Stimulated activated CD4-positive, alpha-beta T cell treated with anti-CD3 and anti-CD28 coated beads, Interleukin-2, amount 100 ng/mL, for 48 hours (primary cell): Measurements from ENCODE around the gene ABL1.
"Not testable (repeated sequence)": the region's sequence is repeated elsewhere in the genome, so short reads cannot be mapped to it uniquely, and the experiment has no call there.

Experiments used
- DNase-seq, 2 donors: peaks; one replicate each; pipeline ENCODE4 v3.0.0-alpha.2; 2020

The ABL1 gene

DNA sequence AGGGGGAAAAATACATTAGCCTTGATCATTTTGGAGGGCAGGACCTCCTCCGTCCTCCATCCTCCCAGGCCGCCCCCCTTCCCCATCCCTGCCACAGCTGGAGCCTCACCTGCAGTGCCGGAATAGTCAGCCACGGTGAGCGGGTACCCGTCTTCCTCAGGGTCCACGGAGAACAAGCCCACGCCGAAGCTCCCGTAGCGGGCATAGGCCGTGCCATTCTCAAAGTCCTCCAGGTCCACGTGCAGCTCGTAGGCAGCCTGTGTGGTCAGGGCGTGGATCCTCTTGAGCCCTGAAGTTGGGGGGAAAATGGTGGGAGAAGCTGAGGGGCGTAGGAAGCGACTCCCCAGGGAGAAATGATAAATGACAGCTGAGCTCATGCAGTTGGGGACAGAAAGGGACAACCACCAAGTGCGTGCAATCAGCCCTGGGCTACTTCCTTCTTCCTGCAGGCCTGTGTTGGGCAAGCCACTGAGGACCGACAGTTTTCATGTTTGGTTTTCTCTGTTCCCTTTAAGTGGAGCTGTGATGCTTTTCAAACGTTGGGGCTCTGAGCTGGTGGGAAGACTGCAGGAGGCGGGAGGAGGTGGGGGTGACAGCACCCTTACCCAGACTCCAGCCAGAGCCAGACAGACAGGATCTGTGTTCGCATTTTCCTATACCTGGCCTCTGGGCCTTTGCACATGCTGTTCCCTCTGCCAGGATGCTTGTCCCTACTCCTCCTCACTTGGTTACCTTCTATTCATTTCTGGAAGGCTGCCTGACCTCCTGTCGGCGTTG lies 70.3 kb downstream of the ABL1 start:
- no peak for DNase-seq

DNA sequence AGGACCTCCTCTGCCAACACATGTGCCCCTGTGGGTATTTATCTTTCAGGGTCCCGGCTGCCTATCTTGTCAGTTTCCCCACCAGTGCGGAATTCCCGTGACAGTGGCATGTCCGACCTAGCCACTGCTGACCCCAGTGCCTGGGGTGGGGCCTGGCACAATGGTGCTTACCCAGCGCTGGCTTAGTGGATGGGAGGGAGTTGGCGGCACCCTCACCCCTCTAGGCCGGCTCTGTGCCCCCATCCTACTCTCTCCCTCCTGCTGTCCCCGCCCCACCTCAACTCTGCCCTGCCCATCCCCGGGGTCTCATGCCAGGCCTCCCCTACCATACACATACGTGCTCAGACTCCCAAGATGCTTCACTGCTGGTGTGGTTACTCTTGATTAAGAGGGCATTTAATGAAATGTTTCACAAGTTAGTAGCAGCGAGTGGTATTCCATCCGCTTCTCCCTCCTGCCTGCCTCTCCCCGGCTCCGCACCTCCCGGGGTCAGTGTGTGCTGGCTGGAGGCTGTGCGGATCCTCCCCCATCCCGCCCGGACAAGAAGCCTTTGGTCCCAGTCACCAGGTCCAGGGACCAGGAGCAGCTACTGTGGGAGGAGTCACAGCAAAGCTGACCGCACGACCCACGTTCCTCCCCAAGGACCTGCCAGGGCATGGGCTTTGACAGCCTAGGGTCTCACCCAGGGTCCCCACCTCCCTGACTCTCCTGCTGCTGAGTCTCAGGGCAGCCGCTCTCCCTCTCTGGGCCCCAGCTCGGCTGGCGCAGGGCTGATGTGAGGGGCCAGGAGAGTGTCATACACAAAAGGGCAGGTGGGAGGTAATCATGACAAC lies 71.1 kb downstream of the ABL1 start:
- no peak for DNase-seq

DNA sequence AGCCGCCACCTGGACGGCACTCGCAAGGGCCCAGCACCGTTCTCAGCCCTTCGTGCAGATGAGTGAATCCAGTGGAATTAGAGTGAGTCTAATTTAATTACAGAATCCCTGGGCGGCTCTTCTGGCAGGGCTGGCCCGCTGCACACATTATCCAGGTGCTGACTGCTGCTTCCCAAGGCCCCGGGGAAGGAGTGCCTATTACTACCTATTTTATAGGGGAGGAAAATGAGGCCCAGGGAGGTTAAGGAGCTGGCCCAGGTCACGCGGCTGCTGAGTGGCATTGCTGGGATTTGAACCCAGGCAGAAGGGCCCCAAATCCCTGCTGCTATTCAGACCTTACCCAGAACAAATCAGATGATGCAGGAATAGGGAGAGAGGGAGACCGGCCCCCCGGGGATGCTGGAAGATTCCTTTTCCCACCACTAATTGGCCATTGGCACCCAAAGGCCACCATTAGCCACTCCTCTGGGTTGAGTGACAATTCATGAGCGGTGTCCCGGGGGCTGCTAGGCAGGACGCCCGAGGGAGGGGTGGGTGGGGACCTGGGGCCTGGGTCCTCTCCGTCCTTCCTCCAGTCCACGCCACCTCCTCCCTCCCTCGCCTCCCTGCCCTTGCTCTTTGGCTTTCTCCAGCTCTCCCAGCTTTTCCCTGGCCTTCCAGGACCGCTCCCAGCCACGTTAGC lies 71.8 kb downstream of the ABL1 start:
- DNase-seq = no peak

DNA sequence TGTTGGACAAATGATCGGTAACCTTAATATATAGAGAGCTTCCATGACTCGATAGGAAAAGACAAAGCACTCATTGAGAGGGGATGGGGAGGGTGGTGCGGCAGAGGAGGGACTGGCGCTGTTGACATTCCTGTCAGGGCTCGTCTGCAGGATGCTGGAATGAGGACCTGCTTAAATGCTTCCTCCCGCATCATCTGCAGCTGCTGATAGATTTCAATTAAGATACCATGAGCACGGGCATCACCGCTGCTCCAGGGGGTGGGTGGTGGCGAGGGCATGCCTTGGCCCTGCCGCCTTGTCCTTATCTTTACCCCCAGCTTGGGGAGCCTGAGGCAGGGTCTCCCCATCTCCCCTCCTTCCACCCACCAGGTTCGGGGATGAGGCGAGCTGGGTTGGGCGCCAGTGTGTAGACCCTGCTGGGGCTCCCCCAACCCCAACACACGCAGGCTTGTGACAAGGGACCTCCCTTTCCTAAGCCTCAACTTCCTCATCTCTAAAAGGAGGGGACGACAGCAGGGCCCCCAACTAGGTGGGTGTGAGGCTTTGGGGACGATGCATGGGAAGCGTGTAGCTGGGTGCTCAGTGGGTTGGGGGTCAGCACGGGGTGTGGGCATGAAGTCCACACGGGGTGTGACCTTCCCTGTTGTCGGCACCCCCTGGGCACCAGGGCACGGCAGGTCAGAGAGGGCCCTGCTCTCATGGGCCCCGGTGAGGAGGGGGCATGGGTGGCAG lies 73.3 kb downstream of the ABL1 start:
- no peak for DNase-seq

DNA sequence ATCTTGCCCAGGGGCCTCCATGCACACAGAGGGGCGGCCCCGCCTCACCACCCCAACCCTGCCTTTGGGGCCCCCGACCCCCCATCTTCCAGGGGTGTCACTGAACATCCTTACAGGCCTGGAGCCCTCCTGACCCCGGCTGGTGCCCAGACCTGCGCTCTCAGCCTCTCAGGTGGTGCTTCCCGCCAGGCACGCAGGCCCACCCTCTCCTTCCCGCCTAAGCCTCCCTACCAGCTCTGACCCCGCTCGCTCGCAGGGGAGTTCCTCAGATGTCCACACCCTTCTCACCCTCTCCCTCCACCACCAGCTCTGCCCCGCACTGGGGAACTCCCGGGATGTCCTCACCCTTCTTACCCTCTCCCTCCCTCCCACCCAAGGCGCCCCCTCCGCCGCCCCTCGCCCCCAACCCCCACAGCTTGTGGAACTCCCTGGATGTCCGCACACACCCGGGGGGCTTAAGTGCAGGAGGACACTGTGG lies 73.9 kb downstream of the ABL1 start:
- DNase-seq = no peak

DNA sequence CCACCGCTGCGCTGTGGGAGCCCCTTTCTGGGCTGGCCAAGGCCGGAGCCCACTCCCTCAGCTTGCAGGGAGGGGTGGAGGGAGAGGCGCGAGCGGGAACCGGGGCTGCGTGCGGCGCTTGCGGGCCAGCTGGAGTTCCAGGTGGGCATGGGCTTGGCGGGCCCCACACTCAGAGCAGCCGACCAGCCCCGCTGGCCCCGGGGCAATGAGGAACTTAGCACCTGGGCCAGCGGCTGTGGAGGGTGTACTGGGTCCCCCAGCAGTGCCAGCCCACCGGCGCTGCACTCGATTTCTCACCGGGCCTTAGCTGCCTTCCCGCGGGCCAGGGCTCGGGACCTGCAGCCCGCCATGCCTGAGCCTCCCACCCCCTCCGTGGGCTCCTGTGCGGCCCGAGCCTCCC lies 75.0 kb downstream of the ABL1 start:
- DNase-seq = not testable (repeated sequence)

DNA sequence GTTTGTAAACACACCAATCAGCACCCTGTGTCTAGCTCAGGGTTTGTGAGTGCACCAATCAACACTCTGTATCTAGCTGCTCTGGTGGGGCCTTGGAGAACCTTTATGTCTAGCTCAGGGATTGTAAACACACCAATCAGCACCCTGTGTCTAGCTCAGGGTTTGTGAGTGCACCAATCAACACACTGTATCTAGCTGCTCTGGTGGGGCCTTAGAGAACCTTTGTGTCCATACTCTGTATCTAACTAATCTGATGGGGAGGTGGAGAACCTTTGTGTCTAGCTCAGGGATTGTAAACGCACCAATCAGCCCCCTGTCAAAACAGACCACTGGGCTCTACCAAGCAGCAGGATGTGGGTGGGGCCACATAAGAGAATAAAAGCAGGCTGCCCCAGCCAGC lies 75.6 kb downstream of the ABL1 start:
- DNase-seq = not testable (repeated sequence)

DNA sequence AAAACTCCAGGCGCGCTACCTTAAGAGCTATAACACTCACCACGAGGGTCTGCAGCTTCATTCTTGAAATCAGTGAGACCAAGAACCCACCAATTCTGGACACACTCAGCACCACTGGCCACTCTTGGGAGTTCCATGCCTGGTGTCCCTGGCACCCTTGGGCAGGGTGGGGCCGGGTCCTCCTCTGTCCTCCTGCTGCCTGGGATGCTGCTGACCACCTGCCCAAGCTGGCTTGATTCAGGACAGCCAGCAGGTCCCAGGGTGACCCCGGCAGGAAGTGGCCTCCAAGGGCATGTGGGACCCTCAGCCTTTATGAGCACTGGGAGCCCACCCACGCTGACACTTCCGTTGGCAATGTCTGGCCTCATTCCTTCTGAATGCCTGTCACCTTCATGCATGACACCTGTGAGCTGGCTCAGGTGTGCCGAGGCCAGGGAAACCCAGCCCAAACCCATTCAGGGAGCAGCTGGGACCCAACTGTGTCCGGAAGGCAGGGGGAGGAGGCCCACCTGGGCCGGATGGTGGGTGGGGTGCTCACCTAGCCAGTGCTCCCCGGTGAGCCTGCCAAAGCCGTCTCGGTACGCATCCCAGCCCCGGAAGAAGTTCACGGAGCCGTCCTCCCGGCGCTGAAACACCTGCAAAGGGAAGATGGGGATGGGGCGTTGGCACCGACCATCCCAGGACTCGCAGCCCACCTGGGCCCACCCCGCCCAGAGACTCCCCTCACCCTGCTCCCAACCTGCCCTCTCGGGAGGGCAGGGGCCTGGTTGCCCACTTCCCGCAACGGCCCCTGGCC lies 76.4 kb downstream of the ABL1 start:
- no peak for DNase-seq

DNA sequence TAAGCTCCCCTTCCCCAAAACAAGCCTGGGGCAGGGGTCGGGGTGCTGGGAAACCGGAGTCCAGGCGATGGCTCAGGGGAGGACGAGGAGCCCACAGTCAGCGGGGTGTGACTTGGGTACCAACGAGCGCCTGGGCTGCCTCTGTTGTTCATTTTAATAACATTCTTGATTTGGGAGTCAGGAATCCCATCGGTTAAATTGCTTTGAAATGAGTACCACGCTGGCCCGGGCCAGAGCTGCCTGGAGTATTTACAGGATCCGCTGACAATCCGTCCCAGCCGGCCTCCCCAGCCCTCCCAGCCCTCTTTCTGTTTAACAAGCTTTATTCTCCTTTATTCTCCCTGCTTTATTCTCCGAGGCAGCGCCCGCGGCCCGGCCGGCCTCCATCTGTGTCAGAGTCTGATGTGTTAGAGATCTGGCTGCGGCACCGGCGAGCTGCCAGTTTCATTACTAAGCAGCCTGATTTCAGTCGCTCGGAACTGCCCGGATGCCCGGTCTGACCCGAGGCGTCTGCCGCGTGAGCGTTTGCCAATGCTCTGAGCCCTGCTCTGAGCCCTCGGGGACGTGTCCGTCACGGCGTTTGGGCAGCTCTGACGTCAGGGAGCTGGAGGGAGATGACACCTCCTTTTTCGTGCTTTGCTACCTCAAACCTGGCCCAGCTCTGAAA lies 78.0 kb downstream of the ABL1 start:
- no peak for DNase-seq

DNA sequence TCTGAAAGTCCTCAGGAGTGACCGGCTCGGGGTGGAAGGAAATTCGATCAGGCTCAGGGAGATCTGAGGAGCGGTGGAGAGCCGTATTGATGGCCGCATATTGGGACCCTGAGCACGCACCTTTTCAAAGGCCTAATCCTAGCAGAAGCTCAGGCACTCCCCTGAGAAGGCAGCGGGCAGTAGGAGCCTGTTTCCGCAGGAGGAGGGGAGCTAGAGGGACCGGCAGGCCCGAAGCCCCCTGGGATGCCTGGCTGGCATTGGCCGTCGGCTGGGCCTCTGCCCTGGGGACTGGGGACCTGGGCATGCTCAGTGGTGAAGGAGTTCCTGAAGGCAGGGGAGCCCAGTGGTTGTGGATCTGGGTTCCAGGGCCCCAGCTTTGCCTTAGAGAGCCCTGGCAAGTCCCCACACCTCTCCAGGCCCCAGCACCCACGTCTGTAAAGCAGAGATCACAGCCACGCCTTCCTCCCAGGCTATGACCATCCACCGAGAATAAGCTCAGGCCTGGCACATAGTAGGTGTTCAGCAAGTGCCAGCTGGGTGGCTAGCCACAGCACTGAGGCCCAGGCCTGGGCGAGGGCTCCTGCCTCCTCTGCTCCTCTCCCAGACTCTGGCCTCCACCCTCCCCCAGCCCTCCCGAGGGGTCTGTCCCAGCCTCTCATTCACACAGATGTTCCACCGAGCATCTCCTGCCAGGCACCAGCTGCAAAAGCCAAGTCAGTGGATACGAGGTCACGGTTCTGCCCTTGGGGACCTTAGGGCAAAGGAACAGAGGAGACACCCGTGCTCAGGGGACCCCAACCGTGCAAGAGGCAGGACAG lies 78.8 kb downstream of the ABL1 start:
- no peak for DNase-seq

DNA sequence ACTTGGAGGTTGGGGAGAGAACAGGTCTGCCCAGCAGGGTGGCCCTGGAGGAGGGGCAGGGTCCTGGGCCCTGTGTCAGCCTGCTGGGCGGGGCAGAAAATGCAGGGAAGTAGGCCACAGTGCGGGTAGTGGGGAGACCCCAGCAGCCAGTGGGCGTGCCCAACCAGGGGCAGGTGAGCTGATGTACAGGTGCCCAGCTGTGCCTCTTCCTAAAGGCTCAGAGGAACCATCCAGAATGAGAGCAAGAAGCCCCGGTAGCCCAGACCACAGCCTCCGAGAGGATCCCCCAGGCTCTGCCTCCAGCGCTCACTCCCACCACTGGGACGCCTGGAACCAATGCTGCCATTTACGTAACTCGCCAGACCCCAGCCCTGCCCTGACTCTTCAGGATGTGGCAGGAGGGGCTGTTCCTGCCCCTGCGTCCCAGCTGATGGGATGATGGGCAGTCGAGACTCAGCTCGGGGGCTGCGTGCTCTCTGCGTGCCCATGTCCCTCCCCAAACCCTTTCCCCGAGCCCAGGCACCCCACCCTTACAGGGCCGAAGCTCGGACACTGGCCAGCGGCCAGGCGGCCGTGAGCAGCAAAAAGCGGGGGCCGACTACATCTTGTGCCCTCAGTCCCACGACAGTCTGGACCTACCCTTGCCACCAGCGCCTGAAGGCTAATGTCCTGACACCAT lies 79.5 kb downstream of the ABL1 start:
- DNase-seq = no peak

DNA sequence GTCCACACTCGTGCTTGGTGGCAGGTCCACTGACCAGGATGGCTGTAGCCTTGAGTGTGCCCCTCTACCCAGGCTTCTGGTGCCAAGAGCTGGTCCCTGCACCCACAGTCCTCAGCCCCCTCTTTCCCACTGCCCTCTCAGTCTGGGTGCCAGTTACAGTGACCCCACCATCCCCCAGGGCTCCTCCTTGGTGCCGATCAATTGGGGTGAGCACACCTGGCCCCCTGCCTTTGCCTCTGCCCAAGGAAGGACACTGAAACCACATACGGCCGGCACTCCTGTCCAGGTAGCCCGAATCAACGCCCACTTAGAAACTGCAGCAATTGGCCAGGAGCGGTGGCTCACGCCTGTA lies 80.0 kb downstream of the ABL1 start:
- no peak for DNase-seq

DNA sequence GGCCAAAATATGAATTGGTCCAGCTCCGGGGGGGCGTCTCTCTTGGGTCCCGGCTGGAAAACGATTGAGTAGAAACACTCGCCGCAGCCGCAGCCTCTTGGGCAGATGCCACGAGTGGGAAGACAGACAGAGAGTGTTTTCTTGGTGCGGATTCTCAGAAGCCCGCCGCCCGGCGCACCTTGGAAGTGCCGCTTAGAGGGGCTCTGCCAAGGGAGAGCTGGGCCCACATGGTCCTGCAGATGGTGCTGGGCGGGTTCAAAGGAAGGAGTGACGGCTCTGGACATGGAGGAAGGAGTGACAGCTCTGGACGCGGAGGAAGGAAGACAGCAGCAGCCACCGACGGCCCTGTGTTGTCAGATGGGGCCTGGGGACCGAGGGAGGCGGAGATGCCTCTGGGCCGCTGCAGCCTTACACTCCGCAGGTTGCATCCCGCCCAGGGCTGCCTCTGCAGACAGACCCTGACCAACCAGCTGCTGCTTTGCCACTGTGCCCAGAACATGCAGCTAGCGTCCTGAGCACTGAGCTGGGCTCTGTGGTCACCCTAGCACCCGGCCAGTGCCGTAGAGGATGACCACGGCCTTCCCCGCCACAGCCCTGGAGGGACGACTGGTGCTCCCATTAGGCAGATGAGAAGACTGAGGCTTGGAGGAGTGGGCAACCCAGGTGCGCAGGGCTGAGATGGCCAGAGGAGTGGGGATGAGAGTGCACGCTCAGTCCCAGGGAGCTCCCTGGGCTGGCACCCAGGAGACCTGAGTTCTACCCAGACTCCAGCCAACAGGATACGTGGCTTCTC lies 82.3 kb downstream of the ABL1 start:
- DNase-seq = no peak

DNA sequence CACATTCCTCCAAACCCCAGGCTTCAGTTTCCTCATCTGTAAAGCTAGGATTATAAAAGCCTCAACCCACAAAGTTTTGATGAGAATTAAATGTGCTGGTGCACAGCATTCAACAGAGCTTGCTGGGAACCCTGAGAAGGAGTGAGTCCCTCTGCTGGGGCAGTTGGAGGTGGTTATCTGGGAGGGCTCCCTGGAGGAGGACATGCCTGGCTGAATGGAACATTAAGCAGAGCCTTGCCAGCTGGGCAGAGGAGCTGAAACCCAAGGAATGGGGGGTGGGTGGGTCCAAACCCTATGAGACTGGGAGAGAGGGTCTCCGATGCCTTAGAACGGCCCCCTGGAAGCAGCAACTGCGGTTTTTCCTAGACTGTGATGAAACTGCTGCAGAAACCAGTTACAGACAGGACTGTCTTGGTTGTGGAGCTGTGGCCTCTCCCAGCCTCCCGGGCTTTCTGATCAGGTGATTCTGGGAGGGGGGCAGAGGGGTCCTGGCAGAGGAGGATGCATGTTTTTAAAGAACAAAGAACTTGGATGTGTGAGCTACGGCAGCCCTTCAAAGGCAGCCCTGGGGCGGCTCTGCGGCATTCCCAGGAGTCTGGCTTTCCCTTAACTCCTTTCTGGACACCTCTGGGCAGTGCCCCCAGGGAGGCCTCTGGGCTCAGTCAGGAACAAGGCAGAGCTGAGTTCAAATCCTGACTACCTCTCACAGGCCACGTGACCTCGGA lies 83.2 kb downstream of the ABL1 start:
- DNase-seq = no peak

DNA sequence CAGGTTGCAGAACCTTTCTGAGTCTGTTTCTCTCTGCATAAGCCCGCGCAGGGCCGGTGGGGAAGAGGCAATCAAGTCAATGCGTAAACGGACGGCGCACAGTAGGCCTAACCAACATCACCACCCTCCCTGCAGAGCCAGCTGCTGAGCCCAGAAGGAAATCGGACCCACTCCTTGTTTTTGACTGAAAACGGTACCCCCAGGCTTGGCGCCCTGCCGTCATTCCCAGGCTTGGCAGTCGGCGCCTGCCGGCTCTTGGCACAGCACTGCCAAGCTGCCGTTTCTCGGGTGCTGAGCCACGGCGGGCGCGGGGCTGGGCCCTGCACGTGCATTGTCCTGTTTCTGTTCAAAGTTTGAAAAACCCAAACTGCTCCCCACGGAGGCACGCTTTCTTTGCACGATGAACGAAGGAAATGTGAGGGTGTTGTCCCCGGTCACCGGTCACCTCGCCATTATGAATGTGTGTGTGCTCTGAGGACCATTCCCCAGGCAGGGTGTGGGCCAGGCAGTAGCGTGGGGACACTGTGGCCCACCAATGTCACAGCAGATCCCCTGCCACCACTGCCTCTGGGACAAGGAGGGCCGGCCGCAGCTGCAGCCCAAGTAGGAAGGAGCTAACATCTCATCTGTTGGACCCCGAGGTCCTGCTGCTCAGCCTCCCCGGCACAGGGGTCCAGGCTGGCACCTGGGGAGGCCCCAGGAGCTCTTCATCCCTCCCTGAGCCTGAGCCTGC lies 83.9 kb downstream of the ABL1 start:
- no peak for DNase-seq

DNA sequence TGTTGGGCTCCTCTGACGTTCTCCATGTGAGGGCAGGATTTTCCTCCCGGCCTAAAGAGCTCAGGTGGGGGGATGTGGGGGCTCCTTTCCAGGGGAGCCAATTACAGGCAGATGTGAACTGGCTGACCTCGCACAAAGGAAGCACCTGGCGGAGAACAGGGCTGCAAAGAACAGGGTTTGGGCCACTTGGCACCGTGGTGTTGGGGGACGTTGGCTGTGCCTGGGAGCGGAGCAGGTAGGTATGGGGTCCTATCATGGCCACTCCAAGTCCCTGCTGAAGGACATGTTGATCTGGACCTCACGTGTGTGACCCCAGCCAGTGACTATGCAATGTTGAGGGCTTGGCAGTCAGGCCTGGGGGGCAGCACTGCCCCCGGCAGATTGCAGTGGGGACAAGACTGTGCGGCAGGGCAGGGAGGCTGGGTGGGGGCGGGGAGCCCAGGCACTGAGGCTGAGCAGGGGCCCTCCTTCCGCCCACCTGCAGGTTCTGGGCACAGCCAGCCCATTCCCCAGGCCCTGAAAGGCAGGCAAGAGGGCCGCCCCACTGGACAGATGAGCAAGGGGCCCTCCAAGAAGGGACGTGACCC lies 84.6 kb downstream of the ABL1 start:
- no peak for DNase-seq

DNA sequence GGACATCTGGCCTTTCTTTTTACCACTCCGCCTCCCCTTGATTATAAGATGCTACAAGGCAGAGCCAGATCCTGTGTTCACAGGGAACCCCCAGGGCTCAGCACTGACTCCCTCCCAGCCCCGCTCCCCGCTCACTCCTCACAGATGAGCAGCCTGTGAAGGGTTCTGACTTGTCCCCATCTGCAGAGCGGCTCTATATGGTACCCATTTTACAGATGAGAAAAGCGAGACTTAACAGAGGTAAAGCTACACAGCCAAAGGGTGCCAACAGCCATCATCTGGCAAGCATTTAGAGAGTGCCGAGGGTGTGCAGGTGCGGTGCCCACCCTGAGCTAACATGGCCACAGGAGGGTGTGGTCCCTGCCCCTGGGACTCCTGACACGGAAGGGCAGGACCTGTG lies 85.2 kb downstream of the ABL1 start:
- no peak for DNase-seq
